Fibroblast of lung (primary cell): ENCODE data around the gene PLEKHG4B.

Source experiments
- CTCF ChIP-seq, 2 donors: IDR thresholded peaks in 1 of 2; conservative IDR thresholded peaks in 1 of 2; 1 replicate in 1 of 2; 2 replicates in 1 of 2; pipeline ENCODE4 v1.5.1; 2011 to 2012; ENCODE audit warnings: low read length in 2 of 2, control low read depth in 1 of 2, inconsistent platforms in 1 of 2, low read depth in 1 of 2, mild to moderate bottlenecking in 1 of 2
- EZH2 ChIP-seq: IDR thresholded peaks from 2 replicates; pipeline ENCODE4 v1.5.1; 2012; ENCODE audit warnings: low read length, control low read depth, mild to moderate bottlenecking; ENCODE audit errors: missing control alignments

- TF ChIP-seq CTCF (conservative IDR thresholded peaks at IDR 0.05 in 1 of 2, IDR thresholded peaks at IDR 0.05 in 1 of 2; ENCODE audit: low read depth in 1 of 2, low read length in 2 of 2) (no peak), EZH2 (no peak)
Measured at GRCh38 chr5:137741-138140, 45.8 kb downstream of the PLEKHG4B start.
